ENCODE measurements around the gene LGALS12.

DNA sequence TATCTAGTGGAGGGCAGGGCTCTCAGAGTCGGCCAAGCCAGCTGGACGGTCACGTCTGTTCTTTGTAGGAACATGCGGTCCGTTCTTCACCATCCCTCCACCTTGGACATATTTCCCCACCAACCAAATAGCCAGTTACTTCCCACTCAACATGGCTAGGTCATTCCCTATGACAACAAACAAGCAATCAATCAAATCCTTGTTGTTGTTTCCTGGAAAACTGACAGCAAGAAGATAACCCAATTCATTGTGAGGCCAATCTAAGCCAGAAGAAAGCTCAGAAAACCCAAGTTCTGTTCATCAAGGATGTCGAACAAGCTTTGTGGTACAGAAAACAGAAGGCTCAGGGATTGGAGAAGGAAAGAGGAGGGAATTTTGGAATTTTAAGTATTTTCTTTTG is 25.8 kb upstream of the LGALS12 start:
- TF ChIP-seq, protein P1, sequence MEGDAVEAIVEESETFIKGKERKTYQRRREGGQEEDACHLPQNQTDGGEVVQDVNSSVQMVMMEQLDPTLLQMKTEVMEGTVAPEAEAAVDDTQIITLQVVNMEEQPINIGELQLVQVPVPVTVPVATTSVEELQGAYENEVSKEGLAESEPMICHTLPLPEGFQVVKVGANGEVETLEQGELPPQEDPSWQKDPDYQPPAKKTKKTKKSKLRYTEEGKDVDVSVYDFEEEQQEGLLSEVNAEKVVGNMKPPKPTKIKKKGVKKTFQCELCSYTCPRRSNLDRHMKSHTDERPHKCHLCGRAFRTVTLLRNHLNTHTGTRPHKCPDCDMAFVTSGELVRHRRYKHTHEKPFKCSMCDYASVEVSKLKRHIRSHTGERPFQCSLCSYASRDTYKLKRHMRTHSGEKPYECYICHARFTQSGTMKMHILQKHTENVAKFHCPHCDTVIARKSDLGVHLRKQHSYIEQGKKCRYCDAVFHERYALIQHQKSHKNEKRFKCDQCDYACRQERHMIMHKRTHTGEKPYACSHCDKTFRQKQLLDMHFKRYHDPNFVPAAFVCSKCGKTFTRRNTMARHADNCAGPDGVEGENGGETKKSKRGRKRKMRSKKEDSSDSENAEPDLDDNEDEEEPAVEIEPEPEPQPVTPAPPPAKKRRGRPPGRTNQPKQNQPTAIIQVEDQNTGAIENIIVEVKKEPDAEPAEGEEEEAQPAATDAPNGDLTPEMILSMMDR (IDR thresholded peaks at IDR 0.05) = no peak
- no peak for TF ChIP-seq POLR2A (IDR thresholded peaks at IDR 0.05)

All from heart left ventricle (tissue), 13 donors.